Erythroblast (primary cell): ENCODE data around the gene CSNK1D.

Experiments
- GATA1 ChIP-seq: IDR thresholded peaks from 2 replicates; pipeline ENCODE4 v1.6.1; 2011; ENCODE audit warnings: low read depth, mild to moderate bottlenecking, control low read depth, low read length, moderate library complexity
- POLR2A ChIP-seq: IDR thresholded peaks from 2 replicates; pipeline ENCODE4 v1.6.1; 2011; ENCODE audit warnings: mild to moderate bottlenecking, low read length

GRCh38 chr17:82263641-82264040 lies 9.9 kb downstream of the CSNK1D start:
- TF ChIP-seq POLR2A (no peak), GATA1 (no peak)
